Measurements from ENCODE around the gene KRT14. TPM values are rescaled to one million over a fixed set of nuclear protein-coding genes. Genes with fewer than 3 reads are reported as not detected.

Gene KRT14
- total RNA-seq, 1 experiment from 2014 or later = not detected

DNA sequence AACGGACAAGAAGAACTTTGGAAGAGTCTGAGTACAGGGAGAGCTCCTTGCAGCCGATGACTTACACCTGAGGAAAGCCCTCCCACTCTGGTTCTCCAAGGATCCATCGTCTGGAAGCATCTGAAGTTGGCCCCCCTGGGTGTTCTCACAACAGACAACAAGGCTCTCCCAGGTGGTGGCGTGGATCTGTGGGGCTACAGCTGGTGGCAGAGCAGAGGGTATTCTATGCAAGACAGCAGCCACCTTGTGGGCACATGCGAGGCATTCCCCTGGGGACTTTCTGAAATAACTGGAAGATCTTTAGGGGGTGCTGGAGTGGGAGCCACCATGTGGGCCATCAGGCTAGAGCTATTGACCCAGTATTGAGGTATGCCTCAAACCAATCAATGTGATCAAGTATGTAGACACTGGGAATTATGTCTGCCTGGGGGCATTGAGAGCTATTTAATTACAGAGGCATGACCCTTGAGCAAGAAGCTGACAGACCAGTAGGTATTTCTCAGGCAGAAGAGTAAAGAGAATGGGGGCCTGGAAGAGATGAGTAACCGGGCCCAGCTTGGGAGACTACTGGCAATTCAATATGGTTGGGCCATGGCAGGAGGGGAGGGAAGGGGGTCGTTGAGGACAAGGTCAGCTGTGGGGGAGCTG is 51.7 kb downstream of the KRT14 start:
- H2AK5ac ChIP-seq (ENCODE audit: insufficient read length, low read length) = no peak overlapping the region
- H3K27ac Mint-ChIP-seq = peak overlapping the region in 1 of 3 experiments; percentile 28; a peak in 1 of 7 replicates

More for the DNA sequence above, 51.7 kb downstream of the KRT14 start:
- Histone ChIP-seq H2BK12ac (ENCODE audit: insufficient read length, low read depth, low read length) (no peak overlapping the region), H3K23me2 (ENCODE audit: insufficient read length, low read depth, low read length, poor library complexity, severe bottlenecking) (no peaks in the 10 kb centered on the region), H2AFZ (ENCODE audit: low read length) (no peak overlapping the region), H3T11ph (ENCODE audit: low read length) (no peak overlapping the region), H2BK20ac (ENCODE audit: low read depth, low read length, poor library complexity, severe bottlenecking) (no peak overlapping the region), H2BK120ac (ENCODE audit: low read depth, low read length, poor library complexity, severe bottlenecking) (no peak overlapping the region), H3K18ac (ENCODE audit: insufficient read length, low read depth, low read length) (no peak overlapping the region), H3K79me1 (ENCODE audit: insufficient read depth, low read depth, low read length, poor library complexity, severe bottlenecking) (no peaks in the 10 kb centered on the region), H3K9me3 (ENCODE audit: control insufficient read depth, low read depth, low read length) (no peaks in the 10 kb centered on the region), H3K79me2 (ENCODE audit: insufficient read depth, low read length) (no peaks in the 10 kb centered on the region), H3K9ac (ENCODE audit: extremely low read depth, insufficient read length, low read length) (no peak overlapping the region), H4K8ac (replicated peaks; ENCODE audit: insufficient read length, low read depth, low read length) (no peak overlapping the region), H4K5ac (ENCODE audit: insufficient read length, low read depth, low read length) (no peak overlapping the region), H4K20me1 (ENCODE audit: control insufficient read depth, insufficient read depth, insufficient read length) (no peaks in the 10 kb centered on the region), H3K27me3 (ENCODE audit: insufficient read depth, low read length) (no peaks in the 10 kb centered on the region), H3K23ac (ENCODE audit: insufficient read length, low read depth, low read length) (no peak overlapping the region), H3K4me2 (ENCODE audit: insufficient read depth, insufficient read length, low read length) (no peak overlapping the region), H2BK5ac (ENCODE audit: insufficient read length, low read length) (no peak overlapping the region), H3K27ac (ENCODE audit: insufficient read length, low read depth, low read length) (no peak overlapping the region), H3K4ac (ENCODE audit: low read depth, low read length) (no peak overlapping the region), H3K4me1 (ENCODE audit: insufficient read depth, low read length) (peaks cover 2% of the 10 kb centered on the region; the same call in 1 of the 2 replicates), H4K91ac (ENCODE audit: insufficient read length, low read depth, low read length) (no peak overlapping the region), H2BK15ac (ENCODE audit: low read depth, low read length) (no peak overlapping the region), H3K56ac (ENCODE audit: insufficient read length, low read depth, low read length) (no peak overlapping the region), H3K14ac (ENCODE audit: insufficient read depth, low read length) (no peak overlapping the region)
- Mint-ChIP-seq H3K27me3 (ENCODE audit: low read depth) (peaks cover 26% of the 10 kb centered on the region), H3K36me3 (ENCODE audit: insufficient read depth in 1 of 3, low read depth in 3 of 3) (no peaks in the 10 kb centered on the region), H3K9me3 (no peaks in the 10 kb centered on the region; a peak in 1 of 5 replicates), H3K4me3 (no peak overlapping the region), H3K4me1 (peaks cover 36 to 50% of the 10 kb centered on the region in 2 experiments)
- no CpG with 5 or more reads among the region's 7 CpGs for WGBS (ENCODE audit: extremely low coverage, insufficient read length, low lambda C conversion rate)
- DNase-seq = no peak
- TF ChIP-seq, protein P1, sequence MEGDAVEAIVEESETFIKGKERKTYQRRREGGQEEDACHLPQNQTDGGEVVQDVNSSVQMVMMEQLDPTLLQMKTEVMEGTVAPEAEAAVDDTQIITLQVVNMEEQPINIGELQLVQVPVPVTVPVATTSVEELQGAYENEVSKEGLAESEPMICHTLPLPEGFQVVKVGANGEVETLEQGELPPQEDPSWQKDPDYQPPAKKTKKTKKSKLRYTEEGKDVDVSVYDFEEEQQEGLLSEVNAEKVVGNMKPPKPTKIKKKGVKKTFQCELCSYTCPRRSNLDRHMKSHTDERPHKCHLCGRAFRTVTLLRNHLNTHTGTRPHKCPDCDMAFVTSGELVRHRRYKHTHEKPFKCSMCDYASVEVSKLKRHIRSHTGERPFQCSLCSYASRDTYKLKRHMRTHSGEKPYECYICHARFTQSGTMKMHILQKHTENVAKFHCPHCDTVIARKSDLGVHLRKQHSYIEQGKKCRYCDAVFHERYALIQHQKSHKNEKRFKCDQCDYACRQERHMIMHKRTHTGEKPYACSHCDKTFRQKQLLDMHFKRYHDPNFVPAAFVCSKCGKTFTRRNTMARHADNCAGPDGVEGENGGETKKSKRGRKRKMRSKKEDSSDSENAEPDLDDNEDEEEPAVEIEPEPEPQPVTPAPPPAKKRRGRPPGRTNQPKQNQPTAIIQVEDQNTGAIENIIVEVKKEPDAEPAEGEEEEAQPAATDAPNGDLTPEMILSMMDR (conservative IDR thresholded peaks at IDR 0.05) = no peak; the same call in 2 of the 3 replicates

All from H9 (cell line).